GM12892 (cell line): ENCODE data around the gene TOR4A.

Experiments
- POLR2A ChIP-seq: IDR thresholded peaks from 2 replicates; pipeline ENCODE4 v1.6.1; 2011; ENCODE audit warnings: low read depth, low read length, control low read depth
- POLR2AphosphoS5 ChIP-seq: IDR thresholded peaks from 2 replicates; pipeline ENCODE4 v1.6.1; 2011; ENCODE audit warnings: low read depth, low read length, control low read depth

DNA sequence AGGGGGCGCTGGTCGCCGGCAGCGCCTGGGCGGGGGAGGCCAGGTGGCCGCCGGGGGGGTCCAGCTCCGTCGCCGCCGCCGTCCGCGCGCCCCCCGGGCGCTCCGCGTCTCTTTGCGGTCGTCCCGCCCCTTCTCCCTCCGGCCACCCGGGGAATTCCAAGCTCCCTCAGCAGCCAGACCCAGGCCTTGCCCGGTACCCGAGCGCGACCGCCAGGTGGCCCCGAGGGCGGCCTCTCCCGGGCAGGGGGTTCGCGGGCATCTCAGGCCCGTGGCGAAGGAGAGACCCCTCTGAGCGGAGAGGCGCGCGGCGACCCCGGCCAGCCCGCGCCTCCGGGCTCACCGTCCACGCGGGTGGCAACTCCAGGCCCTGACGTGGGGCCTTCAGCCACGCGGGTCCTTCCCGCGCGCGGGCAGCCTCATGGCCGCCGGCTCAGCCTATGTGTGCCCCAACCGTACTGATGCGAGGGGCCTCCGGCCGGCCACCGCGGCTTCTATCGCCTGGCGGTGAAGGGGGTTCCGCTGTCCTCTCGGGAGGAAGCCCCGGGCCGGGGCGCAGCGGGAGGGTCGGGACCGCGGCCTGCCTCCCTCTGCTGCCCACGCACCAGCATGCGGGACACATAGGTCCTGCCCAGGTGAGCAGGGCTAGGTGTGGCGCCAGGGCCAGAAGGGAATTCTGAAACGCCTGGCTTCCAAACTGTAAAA lies 25.1 kb downstream of the TOR4A start:
- TF ChIP-seq POLR2AphosphoS5 (no peak), POLR2A (no peak)
